HG03103 (cell line): Measurements from ENCODE around the gene GUCY1A2.

Source experiments
- ATAC-seq: cut with Tn5 transposase; IDR thresholded peaks from one replicate; pipeline ENCODE4 v1.9.1; 2021; ENCODE audit warnings: low read depth; ENCODE audit not compliant: unreplicated experiment

The GUCY1A2 gene

DNA sequence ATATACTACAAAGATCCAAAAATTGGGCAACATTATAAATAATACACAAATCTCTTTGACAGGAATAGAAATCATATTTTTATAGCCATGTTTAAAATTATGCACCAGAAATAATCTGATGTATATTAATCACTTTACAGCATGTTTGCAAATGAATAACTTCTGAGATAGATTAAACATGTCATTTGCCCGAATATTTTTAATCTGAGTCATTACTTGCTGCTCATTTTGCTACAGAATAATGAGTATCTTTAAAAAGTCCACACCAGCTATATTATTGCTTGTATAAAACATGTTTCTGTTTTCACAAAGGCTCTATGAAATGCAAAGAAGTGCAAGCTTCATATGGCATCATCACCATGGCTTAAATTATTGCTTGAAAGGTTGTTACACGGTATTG is 336.8 kb downstream of the GUCY1A2 start:
- ATAC-seq: no peak

DNA sequence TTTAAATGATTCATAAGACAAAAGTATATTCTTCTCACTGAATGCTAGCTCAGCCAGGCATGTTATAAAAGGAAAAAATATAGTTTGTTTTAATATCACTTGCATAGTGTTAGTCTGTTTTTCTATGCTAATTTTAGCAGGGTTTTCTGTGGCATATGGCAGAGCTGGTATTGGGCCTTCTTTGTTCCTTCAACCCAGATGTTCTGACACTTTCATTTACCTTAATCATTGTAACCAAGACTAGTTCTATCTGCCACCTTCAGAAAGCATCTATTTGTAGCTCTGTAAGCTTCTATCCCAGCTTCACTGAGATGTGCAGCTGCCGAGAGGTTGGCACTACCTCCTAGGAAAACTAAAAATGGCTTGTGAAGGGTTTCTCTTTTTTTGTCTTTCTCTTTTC is 338.7 kb downstream of the GUCY1A2 start:
- no peak for ATAC-seq

DNA sequence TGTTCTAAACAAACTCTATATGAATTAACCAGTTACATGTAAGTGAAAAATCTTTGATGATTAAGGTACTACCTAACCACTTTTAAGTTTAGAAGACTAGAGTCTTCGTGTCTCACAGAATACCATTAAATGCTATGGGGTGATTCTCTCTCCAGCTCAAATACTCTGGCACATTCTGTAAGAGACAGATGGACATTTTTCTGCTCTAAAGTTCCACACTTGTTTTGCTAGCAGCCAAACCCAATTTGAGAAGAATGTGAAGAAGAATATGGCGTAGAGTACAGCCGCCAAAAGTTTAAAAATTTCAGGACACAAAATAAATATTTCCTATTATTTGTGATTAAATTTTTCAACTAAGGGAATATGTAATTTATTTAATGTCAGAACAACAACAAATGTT is 339.1 kb downstream of the GUCY1A2 start:
- no peak for ATAC-seq

DNA sequence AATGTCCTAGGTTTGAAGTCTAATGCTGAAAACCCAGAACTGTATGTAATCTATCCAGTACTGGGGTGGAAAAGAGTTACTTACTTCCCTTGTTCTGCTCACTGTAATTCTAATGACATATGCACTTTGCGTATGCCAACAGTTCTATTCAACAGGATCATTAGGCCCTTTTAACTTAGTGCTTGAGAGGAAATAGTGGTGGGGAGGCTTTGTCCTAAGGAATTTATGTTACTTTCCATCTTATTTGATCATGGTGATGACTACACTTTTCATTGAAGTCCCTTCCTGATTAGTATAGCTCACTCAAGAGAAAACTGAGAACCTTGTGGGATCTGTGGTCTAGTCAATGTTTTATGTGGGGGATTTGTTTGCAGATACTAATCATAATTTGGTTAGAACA is 348.2 kb downstream of the GUCY1A2 start:
- ATAC-seq: no peak

DNA sequence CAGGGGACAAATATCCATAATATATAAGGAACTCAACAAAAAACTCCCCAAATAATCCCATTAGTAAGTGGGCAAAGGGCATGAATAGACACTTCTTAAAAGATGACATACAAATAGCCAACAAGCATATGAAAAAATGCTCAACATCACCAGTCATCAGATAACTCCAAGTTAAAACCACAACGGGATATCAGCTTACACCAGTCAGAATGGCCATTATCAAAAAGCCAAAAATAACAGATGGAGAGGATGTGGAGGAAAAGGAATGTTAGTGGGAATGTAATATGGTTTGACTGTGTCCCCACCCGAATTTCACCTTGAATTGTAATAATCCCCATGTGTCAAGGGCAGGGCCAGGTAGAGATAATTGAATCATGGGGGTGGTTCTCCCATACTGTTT is 350.1 kb downstream of the GUCY1A2 start:
- ATAC-seq: no peak

DNA sequence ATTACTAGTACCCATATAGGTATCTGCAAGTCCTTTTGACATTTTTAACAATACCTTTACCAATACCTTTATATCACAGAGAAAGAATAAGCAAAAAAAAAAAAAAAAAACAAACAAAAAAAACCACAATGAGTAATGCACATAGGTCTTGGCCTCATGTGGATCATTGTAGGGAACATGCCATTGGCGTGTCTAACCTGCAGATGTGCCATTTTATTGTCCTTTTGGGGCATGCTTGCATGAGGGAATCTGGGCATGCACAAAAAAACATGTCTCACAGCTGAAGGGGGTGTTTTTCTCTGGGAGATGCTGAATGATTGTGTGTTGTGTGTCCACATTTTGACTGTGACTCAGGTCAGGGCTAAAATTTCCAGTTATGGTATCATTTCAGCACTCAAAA is 361.6 kb downstream of the GUCY1A2 start:
- ATAC-seq: no peak

DNA sequence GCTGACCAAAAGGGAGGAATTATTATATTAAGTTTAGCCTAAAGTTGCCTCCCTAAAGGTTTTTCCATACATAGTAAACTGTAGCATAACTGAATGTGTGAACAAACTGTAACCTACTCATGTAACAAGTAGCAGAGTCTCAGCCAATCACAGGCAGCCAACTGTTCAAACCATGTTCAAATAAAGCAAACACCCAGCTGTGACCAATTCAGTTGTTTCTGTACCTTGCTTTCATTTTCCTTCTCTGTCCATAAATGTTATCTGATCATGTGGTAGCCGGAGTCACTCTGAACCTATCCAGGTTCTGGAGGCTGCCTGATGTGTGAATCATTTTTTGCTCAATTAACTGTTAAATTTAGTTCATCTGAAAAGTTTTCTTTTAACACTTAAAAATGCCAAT is 373.5 kb downstream of the GUCY1A2 start:
- no peak for ATAC-seq

DNA sequence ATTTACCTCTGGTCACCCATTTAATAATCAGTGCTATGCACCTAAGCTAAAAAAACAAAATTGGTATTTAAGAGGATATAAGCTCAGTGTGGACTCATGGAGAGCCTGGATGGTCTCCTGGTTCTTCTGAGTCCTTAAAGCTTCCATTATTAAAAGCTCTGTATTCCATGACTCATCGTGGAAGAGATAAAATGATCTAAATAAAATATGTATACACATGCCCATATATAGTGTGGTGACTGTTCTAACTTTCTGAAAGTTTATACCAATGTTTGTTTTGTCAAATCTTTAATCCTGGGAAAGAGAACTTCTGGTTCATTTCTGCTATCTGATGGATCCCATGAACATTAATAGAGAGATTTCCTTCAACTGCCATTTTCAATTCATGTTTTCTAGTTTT is 375.9 kb downstream of the GUCY1A2 start:
- no peak for ATAC-seq

DNA sequence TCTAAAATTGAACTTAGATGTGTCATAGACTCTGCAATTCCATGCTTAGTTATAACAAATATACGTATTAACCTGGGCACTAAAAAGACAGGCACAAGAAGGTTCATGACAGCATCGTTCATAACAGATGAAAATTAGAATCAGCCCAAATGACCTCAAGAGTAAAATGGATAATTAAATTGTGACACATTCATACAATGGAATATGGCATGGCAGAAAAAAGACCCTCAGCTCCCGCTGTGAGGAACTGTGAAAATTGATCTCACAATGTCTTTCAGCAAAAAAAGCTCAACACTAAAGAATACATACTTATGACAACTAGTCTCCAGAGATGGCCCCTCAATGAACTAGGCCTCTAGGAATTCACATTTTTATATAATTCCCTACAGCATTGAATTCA is 386.0 kb downstream of the GUCY1A2 start:
- no peak for ATAC-seq

DNA sequence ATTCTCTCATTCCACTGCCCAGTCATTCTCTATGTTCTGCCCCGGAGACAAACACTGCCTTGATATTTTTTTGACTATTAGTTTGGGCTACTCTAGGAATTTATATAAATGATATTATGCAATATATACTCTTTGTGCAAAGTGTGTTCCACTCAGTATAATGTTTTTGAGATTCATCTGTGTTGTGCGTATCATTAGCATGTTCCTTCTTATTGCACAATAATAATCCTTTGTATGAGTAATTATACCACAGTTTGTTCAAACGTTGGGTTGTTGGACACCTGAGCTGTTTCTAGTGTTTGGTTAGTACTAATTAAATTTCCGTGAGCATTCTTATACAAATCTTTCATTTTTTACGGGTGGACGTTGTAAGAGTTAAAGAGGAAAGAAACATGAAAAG is 390.6 kb downstream of the GUCY1A2 start:
- no peak for ATAC-seq

DNA sequence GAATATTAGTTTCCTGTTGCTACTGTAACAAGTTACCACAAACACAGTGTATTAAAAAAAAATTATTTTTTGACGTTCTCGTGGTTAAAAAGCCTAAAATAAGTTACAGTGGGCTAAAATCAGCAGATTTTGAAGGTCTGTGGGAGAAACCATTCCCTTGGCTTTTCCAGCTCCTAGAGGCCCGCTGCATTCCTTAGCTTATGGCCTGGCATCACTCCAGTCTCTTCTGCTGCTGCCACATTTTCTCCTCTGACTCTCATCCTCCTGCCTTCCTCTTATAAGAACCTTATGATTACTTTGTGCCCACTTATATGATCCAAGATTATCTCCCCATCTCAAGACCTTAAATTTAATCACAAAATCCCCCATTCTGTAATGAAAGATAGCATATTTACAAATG is 392.7 kb downstream of the GUCY1A2 start:
- ATAC-seq: no peak

DNA sequence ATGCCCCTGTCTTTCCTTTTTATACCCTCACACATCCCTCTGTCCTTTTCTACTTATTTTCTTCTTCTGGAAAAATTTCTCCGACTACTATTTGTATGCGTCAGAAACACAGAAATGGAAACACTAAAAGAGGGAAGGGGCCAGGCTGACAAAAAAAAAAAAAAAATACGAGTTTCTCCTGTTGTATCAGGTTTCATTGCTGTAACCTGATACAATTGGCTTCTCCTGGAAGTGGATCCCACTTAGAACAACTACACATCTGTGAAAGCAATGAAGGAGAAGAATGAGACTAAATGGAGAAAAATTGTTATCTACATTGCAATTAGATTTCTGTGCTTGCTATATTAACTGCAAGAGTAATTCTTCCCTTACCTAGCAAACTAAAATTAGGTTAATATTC is 393.9 kb downstream of the GUCY1A2 start:
- no peak for ATAC-seq
